Activated CD4-positive, CD25-positive, alpha-beta regulatory T cell treated with anti-CD3 and anti-CD28 coated beads, Interleukin-2, amount 50 U/mL, for 16 hours (primary cell): Measurements from ENCODE around the gene MYO1B.

Source experiments
- DNase-seq: peaks from one replicate; pipeline ENCODE4 v3.0.0-alpha.2; 2020; ENCODE audit warnings: low read depth, low spot score

The MYO1B gene

DNA sequence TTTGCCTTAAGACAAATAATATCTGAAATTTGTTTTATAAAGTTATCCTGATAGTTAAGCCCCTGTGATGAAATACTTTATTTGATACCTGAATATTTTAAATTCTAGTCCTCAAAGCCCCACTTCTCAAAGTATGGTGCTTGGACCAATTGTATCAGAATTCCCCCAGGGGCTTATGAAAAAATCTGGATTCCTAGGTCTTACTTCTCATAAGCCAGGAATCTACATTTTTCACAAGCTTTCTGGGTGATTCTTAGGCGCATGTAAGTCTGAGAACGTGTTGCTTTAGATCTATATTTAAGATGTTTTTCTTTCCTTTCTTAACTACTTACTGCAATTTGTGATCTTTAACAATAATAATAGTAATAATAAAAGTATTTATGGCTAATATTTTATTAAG lies 53.1 kb downstream of the MYO1B start:
- no peak for DNase-seq

DNA sequence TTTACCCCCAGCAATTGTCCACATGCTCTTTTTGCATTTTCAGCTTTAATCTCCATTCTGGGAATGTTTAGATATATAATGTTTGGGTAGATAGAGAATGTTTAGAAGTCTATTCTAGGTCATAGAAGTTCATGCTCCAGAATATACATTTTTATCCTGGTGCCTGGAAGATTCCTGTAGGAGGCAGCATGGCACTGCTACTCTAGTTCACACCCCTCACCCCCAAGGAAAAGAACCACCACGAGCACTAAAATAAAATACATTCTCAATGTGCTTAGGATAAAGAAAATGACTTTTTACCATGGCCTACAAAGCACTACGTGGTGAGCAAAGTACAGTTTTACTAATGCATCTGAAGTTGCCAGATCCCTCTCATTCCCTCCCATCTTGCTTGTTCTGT lies 53.8 kb downstream of the MYO1B start:
- DNase-seq, result no peak

DNA sequence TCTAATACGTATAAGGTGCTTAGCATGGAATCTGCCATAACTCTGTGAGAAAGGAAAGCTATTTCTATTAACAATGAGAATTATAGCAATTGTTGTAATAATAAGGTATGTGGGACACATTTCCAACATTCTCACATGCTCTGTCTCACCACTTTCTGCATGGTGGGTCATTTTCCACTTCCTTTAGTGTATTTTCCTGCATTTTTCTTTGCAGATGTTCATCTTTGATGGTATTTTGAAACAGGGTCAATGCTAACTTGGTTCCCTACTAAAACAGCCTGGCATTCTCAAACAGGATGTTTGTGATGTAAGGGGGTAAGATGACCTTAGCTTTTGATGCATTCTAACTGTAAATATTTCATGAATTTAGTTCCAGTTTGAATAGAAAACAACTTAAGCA lies 54.7 kb downstream of the MYO1B start:
- DNase-seq, result no peak

DNA sequence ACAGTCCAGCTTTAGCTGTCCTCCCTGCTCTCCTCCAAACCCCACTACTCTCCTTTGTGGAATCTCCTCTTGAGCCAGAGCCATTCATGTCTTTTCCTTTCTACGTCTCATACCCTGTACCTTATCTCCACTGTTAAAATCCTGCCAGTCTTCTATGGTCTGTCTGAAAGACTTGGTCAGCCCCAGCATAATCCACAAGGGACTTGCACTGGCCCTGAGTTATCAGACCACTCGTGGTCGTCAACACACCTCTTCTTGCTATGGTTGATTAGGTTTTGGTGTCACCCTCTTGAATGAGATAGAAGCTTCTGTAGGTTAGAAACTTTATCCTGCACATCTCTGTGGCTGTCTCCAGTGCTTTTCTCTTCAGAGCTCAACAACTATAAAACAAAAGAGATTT lies 56.8 kb downstream of the MYO1B start:
- no peak for DNase-seq

DNA sequence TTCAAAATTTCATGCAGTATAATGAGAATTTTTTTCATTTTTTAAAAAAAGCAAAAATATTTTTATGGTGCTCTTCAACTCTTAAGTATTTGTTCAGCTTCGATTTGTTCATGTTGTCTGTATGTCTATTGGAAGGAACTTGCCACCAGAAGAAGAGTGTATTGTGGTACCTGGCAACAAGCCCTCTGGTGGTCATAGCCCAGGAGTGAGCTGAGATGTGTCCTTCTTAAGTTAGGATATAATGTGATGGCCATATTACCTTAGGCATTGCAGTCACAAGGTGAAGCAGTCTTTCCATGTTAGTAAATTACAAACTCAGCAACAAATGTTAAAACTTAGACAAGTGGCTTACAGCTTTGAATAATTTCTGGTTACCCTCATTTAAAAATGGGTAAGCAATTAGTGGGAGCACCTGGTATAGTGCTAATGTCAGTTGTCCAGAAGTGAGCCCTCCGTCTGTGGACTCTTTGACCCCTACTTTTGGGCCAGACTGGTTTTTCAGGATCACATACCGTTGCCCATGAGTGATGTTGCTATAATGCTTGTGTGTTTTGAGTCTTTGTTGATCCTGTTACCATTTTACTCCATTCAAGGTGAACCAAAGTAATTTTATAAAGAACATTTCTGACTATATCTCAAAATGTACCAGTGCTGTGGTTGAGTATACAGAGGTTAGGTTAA lies 57.4 kb downstream of the MYO1B start:
- no peak for DNase-seq

DNA sequence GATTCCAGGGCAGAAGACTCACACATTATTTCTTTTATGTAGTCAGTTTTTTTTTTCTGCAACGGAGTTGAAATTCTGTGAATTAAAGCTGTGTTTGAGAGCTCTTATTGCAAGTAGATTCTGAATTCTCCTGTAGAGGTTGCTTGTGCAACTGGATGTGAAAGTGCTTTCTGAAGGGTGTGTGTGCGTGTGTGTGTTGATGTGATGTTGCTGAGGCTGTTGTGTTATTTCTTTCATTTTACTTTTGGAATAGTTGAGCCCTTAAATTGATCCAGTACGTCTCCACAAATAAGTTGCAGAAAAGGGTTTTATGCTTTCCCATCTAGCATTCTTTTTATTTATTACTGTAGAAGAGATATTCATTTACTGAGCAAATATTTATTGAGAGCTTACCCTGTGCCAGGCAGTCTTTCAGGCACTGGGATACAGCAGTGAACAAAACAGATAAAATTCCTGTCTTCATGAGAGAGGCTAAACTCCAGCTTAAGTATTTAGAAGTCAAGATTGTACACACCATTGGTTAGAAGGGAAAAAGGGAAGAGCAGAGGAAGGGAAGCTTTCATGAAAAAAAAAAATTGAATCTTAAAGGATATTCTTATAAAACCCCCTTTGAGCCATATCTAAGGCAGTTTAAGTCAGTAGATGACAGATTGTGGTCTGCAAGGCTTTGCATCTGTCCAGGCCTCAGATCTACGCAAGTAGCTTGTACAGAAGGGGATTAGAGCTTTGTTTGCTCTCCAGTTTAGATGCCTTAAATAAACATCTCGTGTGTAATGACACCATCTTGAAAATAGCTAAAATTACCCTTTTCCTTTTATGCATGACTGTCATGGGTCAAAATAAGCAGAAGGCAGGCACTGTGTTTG lies 58.2 kb downstream of the MYO1B start:
- no peak for DNase-seq

DNA sequence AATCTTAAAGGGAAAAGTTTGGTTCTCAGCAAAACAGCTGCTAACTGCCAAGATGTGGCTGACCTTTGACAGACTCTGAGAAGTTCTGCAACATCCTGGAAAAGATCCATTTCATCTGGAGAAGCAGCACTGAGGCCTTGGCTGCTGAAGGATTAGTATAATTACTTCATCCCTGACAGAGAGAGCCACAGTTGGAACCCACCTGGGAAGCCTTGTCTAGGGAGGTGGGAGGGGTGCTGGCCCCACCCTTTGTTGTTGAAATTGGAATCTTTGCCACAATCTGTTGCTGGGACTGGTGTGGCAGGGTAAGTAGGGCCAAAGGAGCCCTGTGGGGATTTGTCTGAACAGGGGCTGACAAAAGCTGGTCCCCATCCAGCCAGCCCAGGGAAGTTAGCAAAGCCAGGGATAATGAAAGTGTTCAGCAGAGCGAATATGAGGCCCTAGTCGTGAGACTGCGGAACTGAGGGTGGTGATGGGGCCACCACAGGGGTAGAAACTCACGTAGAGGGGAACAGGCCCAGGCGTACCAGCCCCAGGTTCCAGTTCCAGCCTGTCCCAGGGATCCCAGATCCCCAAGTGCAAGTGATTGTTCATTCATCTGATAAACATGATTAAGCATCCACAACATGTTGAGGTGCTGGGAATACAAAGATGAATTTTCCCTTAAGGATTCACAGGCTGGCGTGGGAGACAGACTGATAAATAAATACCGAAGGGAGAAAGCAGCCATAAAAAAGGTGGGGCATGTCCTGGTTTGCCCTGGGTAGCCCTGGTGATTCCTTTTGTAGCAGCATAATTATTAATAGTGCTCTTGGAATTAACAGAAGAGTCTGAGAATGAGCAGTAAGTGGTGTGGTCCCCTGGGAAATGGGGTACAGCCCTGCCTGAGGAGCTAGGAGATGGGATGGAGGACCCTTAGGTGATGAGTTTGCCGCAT lies 60.0 kb downstream of the MYO1B start:
- no peak for DNase-seq

DNA sequence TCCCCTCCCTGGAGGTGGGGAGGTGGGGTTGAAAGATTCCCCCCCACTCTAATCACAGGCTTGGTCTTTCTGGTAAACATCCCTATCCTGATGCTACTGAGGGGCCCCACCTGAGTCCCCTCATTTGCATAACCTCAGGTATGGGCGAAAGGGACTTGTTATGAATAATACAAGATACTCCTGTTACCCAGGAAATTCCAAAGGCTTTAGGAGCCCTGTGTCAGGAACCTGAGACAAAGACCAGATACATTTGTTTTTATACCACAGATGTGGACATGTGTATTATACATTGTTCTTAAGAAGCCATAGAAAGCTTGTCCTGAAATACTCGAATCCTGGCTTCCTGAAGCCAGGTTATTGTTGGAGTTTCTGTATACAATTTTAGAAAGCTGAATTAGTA lies 62.8 kb downstream of the MYO1B start:
- no peak for DNase-seq

DNA sequence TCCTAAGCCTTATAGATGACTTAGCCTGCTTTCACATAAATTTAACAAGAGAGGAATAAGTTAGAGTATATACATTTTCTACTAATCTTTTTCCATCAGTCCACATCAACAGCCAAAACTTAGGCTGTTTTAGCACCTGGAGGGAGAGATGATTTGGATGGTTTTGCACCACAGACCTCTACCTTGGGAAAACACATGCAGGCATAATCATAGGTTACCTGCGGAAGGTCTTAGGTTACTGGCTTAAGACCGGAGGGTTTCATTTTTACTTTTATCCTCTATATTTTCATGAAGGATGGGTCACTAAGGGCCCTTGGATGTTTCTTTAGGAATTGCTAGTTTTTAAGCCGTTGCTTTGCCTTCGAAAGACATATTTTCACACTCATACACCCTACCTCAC lies 66.0 kb downstream of the MYO1B start:
- no peak for DNase-seq

DNA sequence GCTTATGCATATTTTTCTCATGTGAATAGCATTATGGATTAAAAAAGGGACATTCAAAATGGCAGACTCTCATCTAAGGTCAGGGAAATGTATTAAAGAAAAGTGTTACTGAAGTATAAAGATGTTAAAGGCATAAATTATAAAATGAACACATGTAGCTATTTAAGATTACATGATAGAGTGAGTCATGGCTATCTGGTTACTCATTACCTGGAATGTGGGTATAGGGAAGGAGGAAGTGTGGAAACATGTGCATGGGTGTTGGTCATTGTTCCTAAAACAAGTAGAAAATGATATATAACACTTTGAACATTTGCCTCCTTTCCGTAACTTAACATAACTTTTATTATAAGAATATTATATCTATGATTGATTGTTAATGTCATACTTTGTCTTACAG lies 66.4 kb downstream of the MYO1B start:
- no peak for DNase-seq

DNA sequence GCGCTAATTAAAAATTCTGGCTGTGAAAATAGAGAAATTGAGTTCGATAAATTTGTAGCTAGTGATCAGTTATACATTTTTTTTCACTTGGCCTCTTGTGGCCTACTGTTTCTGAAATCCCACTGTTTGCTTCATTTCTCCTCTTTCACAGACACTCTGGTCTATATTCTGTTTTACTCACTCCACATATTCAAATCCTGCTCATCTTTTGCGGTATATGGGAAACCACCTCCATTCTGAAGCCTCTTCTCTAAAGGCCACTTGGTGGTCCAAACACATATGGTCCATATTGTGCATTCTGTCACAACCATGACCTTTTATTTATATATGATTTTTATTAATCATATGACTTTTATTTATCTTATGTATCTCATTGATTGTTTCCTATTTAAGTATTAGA lies 67.0 kb downstream of the MYO1B start:
- no peak for DNase-seq

DNA sequence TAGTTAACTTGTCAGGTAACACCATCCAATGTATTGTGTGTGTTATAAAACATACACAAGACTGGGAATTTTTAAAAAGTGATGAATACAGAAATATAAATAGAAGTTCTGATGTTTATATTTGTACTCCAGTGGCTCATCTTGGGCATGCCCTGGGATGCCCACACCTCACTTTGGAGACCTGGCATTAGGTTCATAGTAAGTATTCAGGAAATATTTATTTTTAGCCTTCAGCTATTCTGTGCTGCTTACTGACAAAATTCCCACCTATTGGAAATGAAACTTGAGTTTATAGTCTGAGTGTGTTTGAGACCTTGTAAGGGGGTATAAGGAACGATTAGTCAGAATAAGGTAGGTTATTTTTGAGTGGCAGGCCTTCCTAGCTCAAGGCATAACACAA lies 67.5 kb downstream of the MYO1B start:
- DNase-seq, result no peak

DNA sequence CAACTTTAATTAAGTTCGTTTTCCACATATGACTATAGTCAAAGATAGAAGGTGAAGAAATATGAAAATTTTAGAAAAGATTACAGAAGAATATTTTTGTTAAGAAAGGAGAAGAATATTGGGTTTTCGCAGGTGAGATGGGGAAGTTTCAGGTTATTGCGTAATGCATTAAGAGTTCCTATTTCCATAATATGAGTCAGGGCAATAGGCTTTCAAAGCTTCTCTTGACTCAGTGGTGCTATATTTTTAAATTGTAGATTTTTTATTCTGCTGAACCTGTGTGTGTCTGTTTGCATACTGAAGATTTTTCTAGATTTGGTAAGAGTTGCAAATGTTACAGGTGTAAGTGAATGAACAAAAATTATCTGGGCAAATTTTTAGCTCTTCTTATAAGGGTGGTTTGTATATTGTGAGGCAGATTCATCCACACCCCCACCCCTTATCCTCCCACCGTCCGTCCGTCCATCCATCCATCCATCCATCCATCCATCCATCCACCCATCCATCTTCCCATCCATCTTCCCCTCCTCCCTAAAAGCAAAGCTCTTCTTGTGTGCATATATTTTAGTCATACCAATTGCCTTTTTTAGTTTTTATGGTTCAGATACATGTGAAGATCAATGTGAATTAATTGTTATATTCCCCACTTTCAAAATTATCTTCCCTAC lies 69.6 kb downstream of the MYO1B start:
- no peak for DNase-seq

DNA sequence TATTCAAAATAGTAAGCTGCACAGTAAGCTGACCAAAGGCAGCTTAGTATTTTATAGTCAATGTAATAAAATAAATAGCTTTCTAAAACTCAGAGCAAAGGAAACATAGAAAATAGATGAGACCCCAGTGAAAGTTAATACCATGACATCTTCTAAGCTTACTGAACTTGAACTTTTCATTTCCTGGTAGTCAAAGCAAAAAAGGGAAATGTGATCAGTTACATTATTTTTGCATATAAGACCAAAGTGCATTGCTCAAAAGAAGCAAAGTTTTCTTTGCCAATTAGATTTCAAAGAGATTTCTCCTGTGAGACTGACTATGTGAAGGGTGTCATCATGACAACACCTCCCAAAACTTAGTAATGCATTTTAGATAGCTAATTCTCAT lies 70.2 kb downstream of the MYO1B start:
- DNase-seq, result no peak

DNA sequence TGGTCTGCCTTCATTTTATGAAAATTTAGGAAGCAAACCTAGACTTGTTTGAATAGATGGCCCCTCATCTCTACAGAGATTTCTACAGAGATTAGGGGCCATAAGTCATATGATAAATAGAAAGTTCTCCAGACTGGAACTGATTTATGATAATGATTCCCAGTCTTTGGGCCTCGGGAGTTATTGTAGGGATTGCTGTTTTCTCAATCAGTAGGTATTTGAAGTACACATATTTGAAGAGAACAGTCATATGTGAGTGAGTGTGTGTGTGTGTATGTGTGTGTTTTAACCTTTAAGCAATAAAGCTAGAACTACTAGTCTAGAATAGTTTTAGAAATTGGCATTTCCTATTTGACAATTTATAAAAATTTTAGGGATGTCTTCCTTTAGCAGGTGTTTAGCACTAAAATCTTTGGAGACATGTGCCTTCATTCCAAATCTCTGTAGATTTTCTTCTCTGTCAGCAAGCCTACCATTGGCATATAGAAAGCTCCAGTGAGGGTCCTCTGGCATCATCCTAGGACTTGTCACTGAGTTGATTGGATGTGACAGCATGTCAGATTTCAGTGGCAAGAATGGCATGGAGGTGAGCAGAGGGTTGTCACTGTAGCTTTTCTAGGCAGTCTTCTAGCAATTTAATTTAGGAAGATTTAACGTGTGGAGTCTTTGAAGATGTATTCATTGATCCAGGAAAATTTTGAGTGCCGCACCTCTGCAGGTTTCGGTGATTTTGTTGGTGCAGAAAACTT lies 71.2 kb downstream of the MYO1B start:
- DNase-seq, result no peak

DNA sequence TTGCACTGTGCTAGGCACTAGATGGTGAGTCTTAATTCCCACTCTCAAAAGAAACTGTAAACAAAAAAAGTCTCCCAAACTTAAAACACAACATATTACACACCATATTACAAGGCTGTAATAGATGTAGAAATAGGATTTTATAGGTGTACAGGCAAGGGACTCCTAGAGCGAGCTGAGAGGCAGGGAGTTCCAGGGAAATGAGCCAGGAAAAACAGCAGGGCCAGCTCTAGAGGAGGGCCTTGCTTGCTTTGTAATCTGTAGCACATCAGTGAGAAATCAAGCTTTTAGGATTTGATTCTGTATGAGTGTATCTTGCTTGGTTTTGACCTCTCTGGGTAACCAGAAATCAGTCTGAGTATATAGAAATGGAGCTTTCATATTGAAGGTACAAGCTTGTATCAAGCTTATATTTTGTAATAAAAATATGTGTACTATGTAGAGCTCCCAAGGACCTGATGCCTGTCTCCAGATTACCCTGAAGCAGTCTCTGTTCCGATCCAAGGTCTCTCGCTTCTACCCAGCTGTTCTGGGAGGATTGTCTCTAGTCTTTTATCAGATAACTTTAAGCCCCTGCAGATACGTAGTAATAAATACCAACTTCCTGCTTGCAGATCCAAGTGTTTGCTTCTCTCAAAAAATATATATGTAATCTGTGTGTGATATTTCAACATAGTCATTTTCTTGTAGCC lies 73.0 kb downstream of the MYO1B start:
- DNase-seq, result no peak

DNA sequence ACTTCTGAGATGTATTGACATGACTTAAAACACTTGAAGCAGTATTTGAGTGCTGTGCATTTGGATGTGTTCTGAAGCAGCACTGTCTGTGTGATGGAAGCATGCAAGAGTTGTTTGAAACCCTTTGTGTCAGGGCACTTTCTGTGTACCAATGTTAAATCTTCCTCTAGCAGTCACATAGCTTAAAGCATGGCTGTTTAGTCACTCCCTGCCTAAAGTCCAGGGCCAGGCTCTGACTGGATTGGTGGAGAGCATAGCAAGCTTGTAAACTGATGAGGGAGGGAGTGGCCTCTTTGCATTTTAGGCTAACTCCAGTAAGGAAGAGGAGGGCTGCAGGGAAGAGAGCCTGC lies 73.5 kb downstream of the MYO1B start:
- DNase-seq, result no peak

DNA sequence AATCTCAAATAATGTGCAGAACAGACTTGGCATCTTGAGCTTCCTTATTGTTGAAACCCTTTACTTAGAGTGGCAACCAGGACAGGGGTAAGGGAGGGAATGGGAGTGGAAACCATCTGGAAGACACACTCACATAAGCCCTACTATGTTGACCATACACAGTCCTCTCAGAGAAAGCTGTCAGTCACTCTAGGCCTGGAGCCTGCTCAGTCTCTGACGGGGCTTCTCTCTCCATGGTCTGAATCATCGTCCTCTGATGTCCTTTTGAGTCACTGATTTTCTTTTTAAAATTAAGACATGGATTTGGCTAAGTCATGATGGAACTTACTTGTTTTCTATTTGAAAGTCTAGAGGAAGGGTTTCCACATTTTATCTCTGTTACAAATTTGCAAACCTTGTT lies 74.0 kb downstream of the MYO1B start:
- no peak for DNase-seq

DNA sequence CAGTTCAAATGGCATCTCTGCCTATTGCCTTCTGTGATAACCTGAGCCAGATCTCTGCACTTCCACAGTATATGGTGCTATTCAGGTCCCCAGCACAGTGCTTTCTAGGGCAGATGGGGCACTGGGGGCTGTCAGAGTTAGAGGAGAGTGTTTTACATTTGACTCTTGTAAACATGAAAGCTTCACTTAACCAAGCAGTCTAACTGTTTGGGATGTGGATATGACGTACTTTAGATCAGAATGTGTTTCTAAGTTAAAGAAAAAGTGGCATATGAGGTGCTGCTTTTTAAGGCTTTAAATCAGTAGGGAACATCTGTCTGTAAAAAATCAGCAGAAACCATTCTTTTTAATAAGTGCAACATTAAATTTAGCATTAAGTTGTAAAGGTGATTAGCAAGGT lies 75.7 kb downstream of the MYO1B start:
- no peak for DNase-seq

DNA sequence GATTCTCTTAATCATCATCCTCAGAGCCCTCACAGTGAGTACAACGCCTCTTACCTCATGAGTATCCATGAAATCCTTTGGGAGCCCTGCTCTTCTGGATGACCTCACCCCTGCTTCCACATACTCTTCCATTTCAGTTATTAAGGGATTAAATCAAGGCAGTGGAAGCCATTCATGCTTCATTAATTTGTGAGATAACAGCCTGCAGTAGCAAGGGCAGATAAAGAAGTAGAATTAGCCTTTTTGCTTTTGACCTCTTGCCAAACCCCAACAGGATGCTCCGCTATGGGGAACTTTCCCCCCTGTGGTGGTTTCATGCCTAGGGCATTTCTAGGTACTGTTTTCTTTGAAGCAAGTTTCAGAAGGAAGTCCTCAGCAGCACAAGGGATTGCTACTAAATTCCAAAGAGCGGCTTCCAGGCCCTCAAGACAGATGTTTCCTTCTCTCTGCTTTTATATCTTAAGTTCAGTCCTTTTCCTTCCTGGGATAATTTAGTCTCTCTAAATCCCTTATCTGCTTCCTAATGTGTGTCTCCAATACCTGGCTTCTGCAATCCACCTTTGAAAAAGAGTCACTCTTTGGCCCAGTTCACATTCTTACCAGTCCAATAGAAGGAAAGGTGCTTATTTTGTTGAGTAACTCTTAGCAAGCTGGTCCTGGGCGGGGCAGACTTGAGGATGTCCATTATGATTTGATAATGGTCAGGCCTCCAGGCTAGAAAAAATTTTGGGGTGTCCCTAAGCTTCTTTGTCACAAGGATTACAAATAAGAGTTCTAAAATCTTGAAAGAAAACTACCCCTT lies 76.9 kb downstream of the MYO1B start:
- no peak for DNase-seq
